GM18502 (cell line): ENCODE results near the gene ELMO2.
A peak's percentile ranks its signal among the peaks of the same experiment; 100 is the strongest.

Experiments
- ATAC-seq: cut with Tn5 transposase; IDR thresholded peaks from one replicate; pipeline ENCODE4 v1.9.1; 2021; ENCODE audit warnings: mild to moderate bottlenecking; ENCODE audit not compliant: unreplicated experiment, poor library complexity

The ELMO2 gene

GRCh38 chr20:46368902-46369268 lies 37.5 kb downstream of the ELMO2 start:
- no peak for ATAC-seq

GRCh38 chr20:46367967-46368901 lies 38.2 kb downstream of the ELMO2 start:
- ATAC-seq: no peak

- ATAC-seq: no peak
Measured at GRCh38 chr20:46367234-46367633, 39.2 kb downstream of the ELMO2 start.

DNA sequence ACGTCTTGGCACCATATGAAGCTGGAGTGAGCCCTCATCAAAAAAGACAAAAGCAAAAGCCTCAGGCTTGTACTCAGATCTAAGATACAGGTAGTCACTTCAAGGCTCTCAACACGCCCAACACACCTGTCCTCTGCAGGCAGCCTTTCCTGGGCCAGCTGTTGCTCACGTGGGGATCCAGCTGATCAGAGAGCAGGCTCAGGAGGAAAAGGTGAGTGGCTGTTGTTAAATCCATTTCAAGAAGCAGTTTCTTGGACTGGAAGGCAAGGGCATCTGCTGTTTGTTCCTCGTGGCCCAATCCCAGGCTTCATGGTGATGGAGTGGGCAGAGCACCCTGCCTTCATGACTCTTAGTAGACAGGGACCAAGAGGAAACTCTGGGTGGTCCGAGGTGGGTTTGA lies 39.6 kb downstream of the ELMO2 start:
- no peak for ATAC-seq

- ATAC-seq: no peak
Measured at GRCh38 chr20:46365487-46366220, 40.8 kb downstream of the ELMO2 start.

DNA sequence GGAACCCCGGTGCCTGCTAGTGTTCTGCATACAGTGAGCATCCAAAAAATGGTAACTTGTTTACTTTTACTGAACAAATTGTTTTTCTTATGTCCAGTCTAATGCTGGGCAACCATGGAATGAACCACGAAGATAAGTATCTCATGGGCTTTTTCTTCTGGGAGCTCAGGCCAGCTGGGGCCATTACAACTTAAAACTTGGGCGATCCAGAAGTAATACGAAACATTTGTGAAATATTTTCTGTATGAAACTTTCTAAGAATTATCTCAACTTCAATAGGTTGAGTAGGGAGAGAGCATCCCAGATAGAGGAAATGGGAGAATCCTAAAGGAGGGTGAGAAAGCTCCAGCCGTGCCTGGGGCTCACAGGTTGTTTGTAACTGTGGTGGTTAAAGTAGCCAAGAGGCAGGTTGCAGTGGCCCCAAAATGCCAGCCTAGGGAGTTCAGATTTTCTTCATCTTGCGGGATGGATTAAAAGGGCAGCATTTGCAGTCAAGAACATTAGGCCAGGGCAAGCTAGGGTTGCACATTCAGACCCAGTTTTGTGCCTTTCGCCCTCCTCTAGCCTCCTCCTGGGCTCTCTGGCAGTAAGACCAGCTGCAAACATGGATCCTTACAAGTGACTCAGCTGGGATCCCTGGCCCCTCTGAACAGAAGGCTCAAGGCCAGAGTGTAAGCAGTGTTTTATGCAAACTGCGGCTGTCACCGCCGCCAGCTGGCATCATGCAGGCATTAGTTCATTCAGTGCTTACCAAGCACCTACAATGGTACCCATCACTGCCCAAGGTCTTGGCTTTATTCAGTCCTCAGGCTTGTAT lies 41.5 kb downstream of the ELMO2 start:
- ATAC-seq: no peak

- ATAC-seq: peak; percentile 74
Measured at GRCh38 chr20:46363874-46364669, 42.3 kb downstream of the ELMO2 start.

GRCh38 chr20:46362921-46363867 lies 43.2 kb downstream of the ELMO2 start:
- peak; percentile 25 for ATAC-seq

DNA sequence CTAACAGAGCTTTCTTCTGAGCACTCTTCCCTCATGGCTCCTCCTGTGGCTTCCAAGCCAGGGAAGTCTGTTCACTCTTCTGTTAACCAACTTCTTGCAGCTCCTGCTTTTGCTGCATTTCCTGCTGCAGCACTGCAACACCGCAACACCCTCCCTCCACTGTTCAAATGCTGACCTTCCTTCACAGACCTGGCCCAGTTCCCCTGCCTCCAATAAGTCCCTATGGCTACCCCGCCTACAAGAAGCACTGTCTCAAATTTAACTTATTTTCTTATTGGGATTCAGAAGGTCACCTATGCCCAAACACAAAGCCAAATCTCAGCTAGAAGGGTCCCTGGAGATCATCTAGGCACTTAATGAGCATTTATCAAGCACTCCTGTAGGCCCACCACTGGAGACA lies 44.6 kb downstream of the ELMO2 start:
- no peak for ATAC-seq

DNA sequence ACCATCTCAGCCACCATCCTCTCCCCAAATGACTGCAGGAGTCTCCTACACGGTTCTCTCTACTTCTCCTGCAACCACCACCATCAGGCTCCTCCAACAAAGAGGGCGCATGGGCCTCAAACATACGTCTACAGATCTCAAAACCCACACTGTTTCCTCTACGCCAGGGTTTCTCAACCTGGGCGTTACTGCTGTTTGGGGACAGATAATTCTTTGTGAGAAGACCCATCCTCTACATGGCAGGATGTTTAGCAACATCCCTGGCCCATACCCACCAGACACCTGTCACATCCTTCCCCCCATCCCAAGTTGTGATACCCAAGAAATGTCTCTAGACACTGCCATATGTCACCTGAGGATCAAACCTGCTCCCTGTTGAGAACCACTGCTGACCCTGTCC lies 45.0 kb downstream of the ELMO2 start:
- no peak for ATAC-seq

- peak; percentile 46 for ATAC-seq
Measured at GRCh38 chr20:46359233-46359751, 47.1 kb downstream of the ELMO2 start.

- ATAC-seq: no peak
Measured at GRCh38 chr20:46358346-46359058, 47.9 kb downstream of the ELMO2 start.

GRCh38 chr20:46357030-46357514 lies 49.3 kb downstream of the ELMO2 start:
- ATAC-seq: no peak

- no peak for ATAC-seq
Measured at GRCh38 chr20:46356195-46357029, 50.0 kb downstream of the ELMO2 start.

DNA sequence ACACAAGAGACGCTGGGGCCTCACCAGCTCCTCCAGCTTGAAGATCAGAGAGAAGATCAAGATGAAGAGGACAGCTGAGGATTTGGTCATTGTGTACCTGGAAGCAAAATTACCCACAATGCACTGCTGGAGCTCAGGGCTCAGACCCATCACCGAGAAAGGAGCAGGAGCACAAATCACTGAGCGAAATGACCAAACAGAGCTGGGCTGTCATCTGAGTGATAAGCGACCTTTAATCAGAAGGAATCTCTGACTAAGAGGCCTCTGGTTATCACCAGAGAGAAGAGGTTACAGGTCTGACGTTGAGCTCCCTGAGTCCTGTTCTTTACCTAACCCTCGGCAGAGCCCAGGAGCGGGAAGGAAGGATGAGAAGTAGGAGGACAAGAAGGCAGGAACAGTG lies 50.6 kb downstream of the ELMO2 start:
- no peak for ATAC-seq

- no peak for ATAC-seq
Measured at GRCh38 chr20:46354920-46355654, 51.3 kb downstream of the ELMO2 start.
